ENCODE measurements around the gene NUTM2D.
"Not testable (repeated sequence)": the region's sequence is repeated elsewhere in the genome, so short reads cannot be mapped to it uniquely, and the experiment has no call there.

DNA sequence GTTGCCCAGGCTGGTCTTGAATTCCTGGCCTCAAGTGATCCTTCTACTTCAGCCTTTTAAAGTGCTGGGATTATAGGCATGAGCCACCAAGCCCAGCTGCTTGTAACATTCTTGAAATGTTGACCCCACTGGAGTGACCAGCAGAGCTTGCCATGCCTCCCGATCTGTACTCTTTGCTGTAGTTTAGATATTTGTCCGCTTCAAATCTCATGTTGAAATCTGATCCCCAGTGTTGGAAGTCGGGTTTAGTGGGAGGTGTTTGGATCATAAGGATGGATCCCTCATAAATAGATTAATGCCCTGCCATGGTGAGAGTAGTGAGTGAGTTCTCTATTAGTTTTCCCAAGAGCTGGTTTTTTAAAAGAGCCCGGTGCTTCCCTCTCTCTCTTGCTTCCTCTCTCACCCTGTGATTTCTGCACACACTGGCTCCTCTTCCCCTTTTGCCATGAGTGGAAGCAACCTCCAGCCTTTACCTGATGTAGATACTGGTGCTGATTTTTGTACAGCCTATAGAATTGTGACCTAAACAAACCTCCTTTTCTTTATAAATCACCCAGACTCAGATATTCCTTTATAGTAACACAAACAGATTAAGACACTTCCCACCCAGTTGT lies 43.1 kb upstream of the NUTM2D start:
- TF ChIP-seq EZH2 (IDR thresholded peaks at IDR 0.05); POLR2AphosphoS5 (IDR thresholded peaks at IDR 0.05; ENCODE audit: borderline replicate concordance, low read depth, low read length): not testable (repeated sequence)
